Effector memory CD4-positive, alpha-beta T cell (primary cell): Measurements from ENCODE around the gene PRDM12.

Source experiments
- DNase-seq, 3 donors: peaks; one replicate each; pipeline ENCODE4 v3.0.0-alpha.2; 2020
- H3K27ac ChIP-seq: 2 replicates; pipeline ENCODE4 v1.7.0; 2013; ENCODE audit warnings: mild to moderate bottlenecking, low read length, moderate library complexity; ENCODE audit not compliant: insufficient read depth, poor library complexity, severe bottlenecking
- H3K27me3 ChIP-seq: replicated peaks from 2 replicates; pipeline ENCODE4 v1.7.0; 2013; ENCODE audit warnings: mild to moderate bottlenecking, low read length; ENCODE audit not compliant: insufficient read depth, control insufficient read depth, poor library complexity, severe bottlenecking
- H3K36me3 ChIP-seq: 2 replicates; pipeline ENCODE4 v1.7.0; 2013; ENCODE audit warnings: mild to moderate bottlenecking, low read length, moderate library complexity; ENCODE audit not compliant: control insufficient read depth, insufficient read depth
- H3K4me1 ChIP-seq: 2 replicates; pipeline ENCODE4 v1.7.0; 2013; ENCODE audit warnings: low read length, mild to moderate bottlenecking; ENCODE audit not compliant: control insufficient read depth, insufficient read depth, poor library complexity, severe bottlenecking
- H3K4me3 ChIP-seq: 2 replicates; pipeline ENCODE4 v1.7.0; 2013; ENCODE audit warnings: low read length, low read depth, mild to moderate bottlenecking; ENCODE audit not compliant: insufficient read depth, poor library complexity, severe bottlenecking
- H3K9me3 ChIP-seq: 2 replicates; pipeline ENCODE4 v1.7.0; 2013; ENCODE audit warnings: mild to moderate bottlenecking, low read length, moderate library complexity; ENCODE audit not compliant: control insufficient read depth

PRDM12 gene

GRCh38 chr9:130715270-130715669 is 50.9 kb downstream of the PRDM12 start:
- Histone ChIP-seq H3K4me1 (peaks cover 25% of the 10 kb centered on the region), H3K36me3 (no peaks in the 10 kb centered on the region), H3K4me3 (no peak overlapping the region), H3K27ac (no peak overlapping the region), H3K27me3 (no peaks in the 10 kb centered on the region), H3K9me3 (no peaks in the 10 kb centered on the region)
- DNase-seq = no peak

GRCh38 chr9:130718562-130718961 is 54.2 kb downstream of the PRDM12 start:
- H3K4me1 ChIP-seq = peaks cover 17% of the 10 kb centered on the region
- no peaks in the 10 kb centered on the region for H3K27me3 ChIP-seq
- DNase-seq = no peak
- H3K4me3 ChIP-seq = no peak overlapping the region
- H3K9me3 ChIP-seq = no peaks in the 10 kb centered on the region
- no peaks in the 10 kb centered on the region for H3K36me3 ChIP-seq
- no peak overlapping the region for H3K27ac ChIP-seq

- Histone ChIP-seq H3K36me3 (no peaks in the 10 kb centered on the region), H3K27me3 (no peaks in the 10 kb centered on the region), H3K4me3 (no peak overlapping the region), H3K27ac (no peak overlapping the region), H3K9me3 (no peaks in the 10 kb centered on the region), H3K4me1 (no peaks in the 10 kb centered on the region)
- no peak for DNase-seq
Measured at GRCh38 chr9:130720762-130721161, 56.4 kb downstream of the PRDM12 start.

GRCh38 chr9:130728721-130729120 is 64.3 kb downstream of the PRDM12 start:
- no peak overlapping the region for H3K27ac ChIP-seq
- no peaks in the 10 kb centered on the region for H3K36me3 ChIP-seq
- H3K27me3 ChIP-seq = no peaks in the 10 kb centered on the region
- H3K4me3 ChIP-seq = no peak overlapping the region
- no peak for DNase-seq
- no peaks in the 10 kb centered on the region for H3K9me3 ChIP-seq
- H3K4me1 ChIP-seq = no peaks in the 10 kb centered on the region

GRCh38 chr9:130729145-130729544 is 64.8 kb downstream of the PRDM12 start:
- Histone ChIP-seq H3K36me3 (no peaks in the 10 kb centered on the region), H3K4me1 (no peaks in the 10 kb centered on the region)

GRCh38 chr9:130731355-130731754 is 67.0 kb downstream of the PRDM12 start:
- H3K27me3 ChIP-seq = no peaks in the 10 kb centered on the region

More at GRCh38 chr9:130729145-130729544, 64.8 kb downstream of the PRDM12 start:
- DNase-seq = no peak
- Histone ChIP-seq H3K27me3 (no peaks in the 10 kb centered on the region), H3K27ac (no peak overlapping the region), H3K4me3 (no peak overlapping the region), H3K9me3 (no peaks in the 10 kb centered on the region)

GRCh38 chr9:130732136-130732535 is 67.7 kb downstream of the PRDM12 start:
- no peak overlapping the region for H3K4me3 ChIP-seq
- H3K27ac ChIP-seq = no peak overlapping the region
- no peak for DNase-seq
- H3K27me3 ChIP-seq = no peaks in the 10 kb centered on the region
- H3K9me3 ChIP-seq = no peaks in the 10 kb centered on the region
- H3K36me3 ChIP-seq = no peaks in the 10 kb centered on the region
- H3K4me1 ChIP-seq = no peaks in the 10 kb centered on the region

More at GRCh38 chr9:130731355-130731754, 67.0 kb downstream of the PRDM12 start:
- no peaks in the 10 kb centered on the region for H3K4me1 ChIP-seq
- H3K27ac ChIP-seq = no peak overlapping the region
- DNase-seq = no peak
- H3K9me3 ChIP-seq = no peaks in the 10 kb centered on the region
- no peaks in the 10 kb centered on the region for H3K36me3 ChIP-seq
- H3K4me3 ChIP-seq = no peak overlapping the region
